Ishikawa (cell line): ENCODE measurements around the gene GAA.

Source experiments
- CEBPB ChIP-seq: IDR thresholded peaks from 2 replicates; pipeline ENCODE4 v1.6.1; 2012
- CREB1 ChIP-seq: IDR thresholded peaks from 2 replicates; pipeline ENCODE4 v1.6.1; 2012; ENCODE audit warnings: low read depth
- EGR1 ChIP-seq: IDR thresholded peaks from 2 replicates; pipeline ENCODE4 v1.6.1; 2012
- EP300 ChIP-seq: IDR thresholded peaks from 2 replicates; pipeline ENCODE4 v1.6.1; 2012; ENCODE audit warnings: borderline replicate concordance
- FOXM1 ChIP-seq: IDR thresholded peaks from 2 replicates; pipeline ENCODE4 v1.6.1; 2012; ENCODE audit warnings: low read depth, borderline replicate concordance
- NFIC ChIP-seq: IDR thresholded peaks from 2 replicates; pipeline ENCODE4 v1.6.1; 2012
- RAD21 ChIP-seq: IDR thresholded peaks from 2 replicates; pipeline ENCODE4 v1.6.1; 2012; ENCODE audit warnings: low read depth
- TAF1 ChIP-seq: IDR thresholded peaks from 2 replicates; pipeline ENCODE4 v1.6.1; 2012; ENCODE audit warnings: low read depth, mild to moderate bottlenecking
- TCF12 ChIP-seq: IDR thresholded peaks from 2 replicates; pipeline ENCODE4 v1.6.1; 2012; ENCODE audit warnings: low read depth
- TEAD4 ChIP-seq: IDR thresholded peaks from 2 replicates; pipeline ENCODE4 v1.6.1; 2012
- YY1 ChIP-seq: IDR thresholded peaks from 2 replicates; pipeline ENCODE4 v1.6.1; 2012; ENCODE audit warnings: low read depth
- ZBTB7A ChIP-seq: IDR thresholded peaks from 2 replicates; pipeline ENCODE4 v1.6.1; 2012; ENCODE audit warnings: low read depth
- TF ChIP-seq, protein P1 (sequence below): IDR thresholded peaks from 2 replicates; pipeline ENCODE4 v1.6.1; 2012
- TF ChIP-seq, protein P2 (sequence below): IDR thresholded peaks from 2 replicates; pipeline ENCODE4 v1.6.1; 2012
- TF ChIP-seq, protein P3 (sequence below): IDR thresholded peaks from 2 replicates; pipeline ENCODE4 v1.6.1; 2012; ENCODE audit warnings: low read depth, mild to moderate bottlenecking

GAA gene

DNA sequence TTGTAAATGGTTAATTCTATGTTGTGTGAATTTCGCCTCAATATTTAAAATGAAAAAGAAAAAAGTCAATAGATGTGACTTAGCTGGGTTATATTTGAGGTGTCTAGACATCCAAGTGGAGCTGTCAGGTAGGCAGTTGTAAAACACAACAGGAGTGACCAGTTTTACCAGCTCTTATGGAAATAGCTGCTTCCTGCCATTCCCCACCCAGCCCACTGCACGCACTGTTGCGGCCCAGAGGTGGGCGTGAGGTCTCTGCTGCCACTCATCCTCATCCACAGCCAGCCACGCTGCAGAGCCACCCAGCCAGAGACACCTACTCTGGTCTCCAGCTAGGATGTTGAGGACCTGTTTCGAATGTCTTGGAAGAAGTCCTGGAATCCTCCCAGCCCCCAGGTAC is 65.1 kb downstream of the GAA start:
- no peak for TF ChIP-seq EP300
- no peak for TF ChIP-seq TCF12

DNA sequence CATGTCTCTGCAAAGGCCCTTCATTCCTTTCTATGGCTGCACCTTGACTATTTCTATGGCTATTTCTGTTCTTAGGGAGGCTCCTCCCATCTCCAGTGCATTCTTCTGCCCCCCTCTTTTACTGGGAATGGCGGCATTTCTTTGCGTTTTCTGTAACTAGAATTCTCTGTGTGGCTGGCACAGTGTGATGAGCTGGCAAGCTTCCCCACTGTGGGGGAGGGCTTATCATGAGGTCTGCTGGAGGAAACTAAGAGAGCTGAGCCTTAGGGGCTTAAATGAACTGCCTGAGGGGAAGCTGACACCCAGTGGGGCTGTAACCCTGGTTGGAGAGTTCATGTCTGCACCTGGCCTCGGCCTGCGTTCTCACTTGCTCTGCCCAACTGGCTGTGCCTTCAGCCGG is 67.0 kb downstream of the GAA start:
- TF ChIP-seq ZBTB7A (no peak), RAD21 (no peak), TCF12 (no peak), TAF1 (no peak), CEBPB (no peak), NFIC (no peak), YY1 (no peak), FOXM1 (no peak), EP300 (no peak)
- TF ChIP-seq, protein P1, sequence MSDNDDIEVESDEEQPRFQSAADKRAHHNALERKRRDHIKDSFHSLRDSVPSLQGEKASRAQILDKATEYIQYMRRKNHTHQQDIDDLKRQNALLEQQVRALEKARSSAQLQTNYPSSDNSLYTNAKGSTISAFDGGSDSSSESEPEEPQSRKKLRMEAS: no peak
- TF ChIP-seq, protein P2, sequence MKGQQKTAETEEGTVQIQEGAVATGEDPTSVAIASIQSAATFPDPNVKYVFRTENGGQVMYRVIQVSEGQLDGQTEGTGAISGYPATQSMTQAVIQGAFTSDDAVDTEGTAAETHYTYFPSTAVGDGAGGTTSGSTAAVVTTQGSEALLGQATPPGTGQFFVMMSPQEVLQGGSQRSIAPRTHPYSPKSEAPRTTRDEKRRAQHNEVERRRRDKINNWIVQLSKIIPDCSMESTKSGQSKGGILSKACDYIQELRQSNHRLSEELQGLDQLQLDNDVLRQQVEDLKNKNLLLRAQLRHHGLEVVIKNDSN: no peak

DNA sequence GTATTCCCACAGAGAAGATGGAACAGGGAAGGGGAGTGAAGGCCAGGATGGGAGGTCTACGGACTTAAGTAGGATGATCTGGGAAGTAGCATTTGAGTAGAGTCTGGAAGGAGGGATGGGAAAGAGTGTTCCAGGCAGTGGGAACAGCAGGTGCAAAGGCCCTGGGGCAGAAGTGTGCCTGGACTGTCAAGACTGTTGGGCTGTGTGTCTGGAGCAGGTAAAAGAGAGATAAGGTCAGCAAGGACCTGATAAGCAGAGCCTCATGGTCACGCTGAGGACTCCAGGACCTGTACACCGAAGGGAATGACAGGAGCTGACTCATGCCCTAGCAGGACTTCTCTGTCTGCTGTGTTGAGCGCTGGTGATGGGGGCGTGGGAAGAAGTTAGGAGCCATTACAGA is 67.7 kb downstream of the GAA start:
- no peak for TF ChIP-seq EGR1
- TF ChIP-seq RAD21: no peak
- TF ChIP-seq CREB1: no peak
- TF ChIP-seq, protein P3, sequence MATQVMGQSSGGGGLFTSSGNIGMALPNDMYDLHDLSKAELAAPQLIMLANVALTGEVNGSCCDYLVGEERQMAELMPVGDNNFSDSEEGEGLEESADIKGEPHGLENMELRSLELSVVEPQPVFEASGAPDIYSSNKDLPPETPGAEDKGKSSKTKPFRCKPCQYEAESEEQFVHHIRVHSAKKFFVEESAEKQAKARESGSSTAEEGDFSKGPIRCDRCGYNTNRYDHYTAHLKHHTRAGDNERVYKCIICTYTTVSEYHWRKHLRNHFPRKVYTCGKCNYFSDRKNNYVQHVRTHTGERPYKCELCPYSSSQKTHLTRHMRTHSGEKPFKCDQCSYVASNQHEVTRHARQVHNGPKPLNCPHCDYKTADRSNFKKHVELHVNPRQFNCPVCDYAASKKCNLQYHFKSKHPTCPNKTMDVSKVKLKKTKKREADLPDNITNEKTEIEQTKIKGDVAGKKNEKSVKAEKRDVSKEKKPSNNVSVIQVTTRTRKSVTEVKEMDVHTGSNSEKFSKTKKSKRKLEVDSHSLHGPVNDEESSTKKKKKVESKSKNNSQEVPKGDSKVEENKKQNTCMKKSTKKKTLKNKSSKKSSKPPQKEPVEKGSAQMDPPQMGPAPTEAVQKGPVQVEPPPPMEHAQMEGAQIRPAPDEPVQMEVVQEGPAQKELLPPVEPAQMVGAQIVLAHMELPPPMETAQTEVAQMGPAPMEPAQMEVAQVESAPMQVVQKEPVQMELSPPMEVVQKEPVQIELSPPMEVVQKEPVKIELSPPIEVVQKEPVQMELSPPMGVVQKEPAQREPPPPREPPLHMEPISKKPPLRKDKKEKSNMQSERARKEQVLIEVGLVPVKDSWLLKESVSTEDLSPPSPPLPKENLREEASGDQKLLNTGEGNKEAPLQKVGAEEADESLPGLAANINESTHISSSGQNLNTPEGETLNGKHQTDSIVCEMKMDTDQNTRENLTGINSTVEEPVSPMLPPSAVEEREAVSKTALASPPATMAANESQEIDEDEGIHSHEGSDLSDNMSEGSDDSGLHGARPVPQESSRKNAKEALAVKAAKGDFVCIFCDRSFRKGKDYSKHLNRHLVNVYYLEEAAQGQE: no peak
- no peak for TF ChIP-seq EP300
- no peak for TF ChIP-seq FOXM1
- TF ChIP-seq TAF1: no peak
- TF ChIP-seq, protein P2: no peak
- no peak for TF ChIP-seq YY1
- no peak for TF ChIP-seq TEAD4
- TF ChIP-seq NFIC: no peak
- TF ChIP-seq CEBPB: no peak
- no peak for TF ChIP-seq TCF12
- TF ChIP-seq, protein P1: no peak
- TF ChIP-seq ZBTB7A: no peak
